SU-DHL-6 (cell line): ENCODE results near the gene ZNF12.

ENCODE experiments used
- EZH2phosphoT487 ChIP-seq: fragments of 200-600 bp; sonication (generic), shearing (Covaris generic); conservative IDR thresholded peaks from 2 replicates; pipeline ENCODE4 v1.6.1; 2018; ENCODE audit warnings: mild to moderate bottlenecking, antibody characterized with exemption, low read length, moderate library complexity, mixed read lengths
- TF ChIP-seq, protein P1 (sequence below): fragments of 200-600 bp; sonication (generic); IDR thresholded peaks from one replicate; pipeline ENCODE4 v1.5.1; 2017; ENCODE audit warnings: antibody characterized with exemption, mild to moderate bottlenecking, low read length, moderate library complexity; ENCODE audit not compliant: insufficient read depth, poor library complexity, severe bottlenecking

DNA sequence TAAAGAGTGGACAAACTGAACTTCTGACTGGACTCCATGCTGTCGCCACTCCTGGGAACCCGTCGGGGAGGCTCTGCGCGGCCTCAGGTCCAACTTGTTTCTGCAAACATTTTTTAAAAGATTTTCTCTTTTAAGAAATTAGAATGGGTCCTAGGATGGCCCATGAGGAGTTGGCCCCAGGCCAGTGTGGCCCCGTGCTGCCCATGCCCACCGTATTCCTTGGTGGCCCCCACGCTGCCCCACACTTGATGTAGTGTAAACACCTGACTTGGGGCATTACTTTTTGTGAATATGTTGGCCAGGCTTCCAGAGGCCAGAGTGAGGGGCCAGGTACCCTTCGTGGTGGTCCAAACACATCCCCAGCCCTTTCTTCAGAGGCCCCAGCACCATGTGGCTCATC lies 50.3 kb downstream of the ZNF12 start:
- TF ChIP-seq, protein P1, sequence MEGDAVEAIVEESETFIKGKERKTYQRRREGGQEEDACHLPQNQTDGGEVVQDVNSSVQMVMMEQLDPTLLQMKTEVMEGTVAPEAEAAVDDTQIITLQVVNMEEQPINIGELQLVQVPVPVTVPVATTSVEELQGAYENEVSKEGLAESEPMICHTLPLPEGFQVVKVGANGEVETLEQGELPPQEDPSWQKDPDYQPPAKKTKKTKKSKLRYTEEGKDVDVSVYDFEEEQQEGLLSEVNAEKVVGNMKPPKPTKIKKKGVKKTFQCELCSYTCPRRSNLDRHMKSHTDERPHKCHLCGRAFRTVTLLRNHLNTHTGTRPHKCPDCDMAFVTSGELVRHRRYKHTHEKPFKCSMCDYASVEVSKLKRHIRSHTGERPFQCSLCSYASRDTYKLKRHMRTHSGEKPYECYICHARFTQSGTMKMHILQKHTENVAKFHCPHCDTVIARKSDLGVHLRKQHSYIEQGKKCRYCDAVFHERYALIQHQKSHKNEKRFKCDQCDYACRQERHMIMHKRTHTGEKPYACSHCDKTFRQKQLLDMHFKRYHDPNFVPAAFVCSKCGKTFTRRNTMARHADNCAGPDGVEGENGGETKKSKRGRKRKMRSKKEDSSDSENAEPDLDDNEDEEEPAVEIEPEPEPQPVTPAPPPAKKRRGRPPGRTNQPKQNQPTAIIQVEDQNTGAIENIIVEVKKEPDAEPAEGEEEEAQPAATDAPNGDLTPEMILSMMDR = no peak
- no peak for TF ChIP-seq EZH2phosphoT487
